Common myeloid progenitor, CD34-positive (primary cell): ENCODE results near the gene PFKFB1.
"Not testable (repeated sequence)": the region's sequence is repeated elsewhere in the genome, so short reads cannot be mapped to it uniquely, and the experiment has no call there.

Experiments
- CTCF ChIA-PET: fragments of 350-600 bp; sonication (Branson Sonifier 250); formaldehyde crosslinking; loops from one replicate; lab custom pipeline; 2021; ENCODE audit warnings: antibody characterized with exemption; lab: Charles Lee
- POLR2A ChIA-PET: fragments of 350-600 bp; sonication (Branson Sonifier 250); formaldehyde crosslinking; loops from one replicate; lab custom pipeline; 2021; ENCODE audit warnings: antibody characterized with exemption; lab: Charles Lee
- DNase-seq, 3 donors: peaks; one replicate each; pipeline versions ENCODE4 v3.0.0 to v3.0.0-alpha.2; 2013
- H3K27ac ChIP-seq, 2 experiments: 1 replicate in 1 of 2; 2 replicates in 1 of 2; pipeline ENCODE4 v1.7.0; 2013; ENCODE audit warnings: inconsistent platforms in 2 of 2, low read length in 2 of 2, mild to moderate bottlenecking in 2 of 2, low read depth in 1 of 2, moderate library complexity in 1 of 2; ENCODE audit not compliant: severe bottlenecking in 2 of 2, insufficient read depth in 1 of 2, poor library complexity in 1 of 2
- H3K27me3 ChIP-seq, 5 experiments: replicated peaks in 2 of 5; 1 replicate in 3 of 5; 2 replicates in 2 of 5; pipeline versions ENCODE4 v1.6.1 to v1.7.0; 2013; ENCODE audit warnings: low read length in 4 of 5, mild to moderate bottlenecking in 2 of 5, moderate library complexity in 2 of 5, inconsistent platforms in 1 of 5; ENCODE audit not compliant: insufficient read depth in 5 of 5, control insufficient read depth in 4 of 5
- H3K36me3 ChIP-seq, 4 experiments: 1 replicate in 2 of 4; 2 replicates in 2 of 4; pipeline versions ENCODE4 v1.6.1 to v1.7.0; 2013; ENCODE audit warnings: low read length in 3 of 4, control low read depth in 1 of 4, mild to moderate bottlenecking in 1 of 4; ENCODE audit not compliant: control insufficient read depth in 4 of 4, insufficient read depth in 4 of 4
- H3K4me1 ChIP-seq, 4 experiments: 1 replicate in 3 of 4; 2 replicates in 1 of 4; pipeline versions ENCODE4 v1.6.1 to v1.7.1; 2013; ENCODE audit warnings: low read length in 3 of 4, mild to moderate bottlenecking in 3 of 4, control low read depth in 1 of 4, inconsistent platforms in 1 of 4, moderate library complexity in 1 of 4; ENCODE audit not compliant: control insufficient read depth in 4 of 4, insufficient read depth in 4 of 4; ENCODE audit errors: control extremely low read depth in 1 of 4
- H3K4me3 ChIP-seq, 7 experiments: 1 replicate in 4 of 7; 2 replicates in 3 of 7; pipeline versions ENCODE4 v1.5.1 to v1.7.0; 2013; ENCODE audit warnings: mild to moderate bottlenecking in 7 of 7, low read length in 6 of 7, moderate library complexity in 6 of 7, inconsistent platforms in 2 of 7, low read depth in 2 of 7, control low read depth in 1 of 7; ENCODE audit not compliant: insufficient read depth in 4 of 7, control insufficient read depth in 1 of 7; ENCODE audit errors: extremely low read depth in 1 of 7
- H3K9me3 ChIP-seq, 5 experiments: 1 replicate in 4 of 5; 2 replicates in 1 of 5; pipeline versions ENCODE4 v1.6.1 to v1.7.1; 2013; ENCODE audit warnings: low read length in 4 of 5, mild to moderate bottlenecking in 2 of 5, inconsistent platforms in 1 of 5, low read depth in 1 of 5, moderate library complexity in 1 of 5; ENCODE audit not compliant: control insufficient read depth in 4 of 5, insufficient read depth in 2 of 5; ENCODE audit errors: control extremely low read depth in 1 of 5
- WGBS: methylation state at CpG from one replicate; pipeline ENCODE4 v1.1.5; 2013; ENCODE audit not compliant: insufficient coverage; 5-methylcytosine and 5-hydroxymethylcytosine counted together

Gene PFKFB1

DNA sequence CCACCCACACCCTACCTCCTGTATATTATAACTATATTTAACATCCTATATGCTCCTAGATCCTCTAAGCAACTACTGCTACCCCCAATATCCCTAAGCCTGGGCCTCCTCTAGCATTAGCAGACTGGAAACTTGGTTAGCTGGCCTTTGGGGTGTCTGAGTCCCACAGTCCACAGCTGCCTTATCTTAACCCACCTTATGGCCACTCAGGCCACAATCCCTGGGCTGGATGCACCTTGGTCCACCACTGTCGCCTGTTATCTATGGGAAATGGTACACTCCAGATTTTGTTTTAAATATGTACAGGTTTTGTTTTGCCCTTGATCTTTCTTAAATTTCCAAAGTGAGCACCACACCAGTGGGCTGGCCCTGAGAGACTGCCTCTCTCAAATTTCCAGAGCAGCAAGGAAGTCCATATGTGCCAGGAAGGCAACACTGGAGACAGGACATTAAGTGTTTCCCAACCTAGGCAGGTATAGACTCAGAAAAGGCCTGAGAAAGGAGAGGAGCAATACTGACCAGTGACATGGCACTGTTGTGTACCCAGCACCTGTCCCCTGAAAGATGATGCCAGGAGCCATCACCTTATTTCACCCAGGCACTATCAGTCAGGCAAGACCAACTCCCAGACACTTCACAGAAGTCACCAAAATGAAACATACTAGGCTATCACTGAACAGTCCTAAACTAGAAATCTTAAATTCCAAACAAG, 921 bp downstream of the PFKFB1 start:
- H3K27me3 ChIP-seq = peaks cover 0 to 8% (median 0%) of the 10 kb centered on the region in 5 experiments
- DNase-seq = no peak
- ChIA-PET POLR2A (no interaction called here), CTCF (no interaction called here)
- H3K4me1 ChIP-seq = no peaks in the 10 kb centered on the region
- no peak overlapping the region for H3K4me3 ChIP-seq
- H3K27ac ChIP-seq = no peak overlapping the region
- H3K36me3 ChIP-seq = no peaks in the 10 kb centered on the region
- H3K9me3 ChIP-seq = no peaks in the 10 kb centered on the region
- 100% methylated on average over 1 of the region's 1 CpG for WGBS

- Histone ChIP-seq H3K27me3 (peaks cover 0 to 8% (median 0%) of the 10 kb centered on the region in 5 experiments), H3K4me1 (no peaks in the 10 kb centered on the region), H3K9me3 (no peaks in the 10 kb centered on the region), H3K36me3 (no peaks in the 10 kb centered on the region), H3K4me3 (no peak overlapping the region), H3K27ac (no peak overlapping the region)
- CTCF ChIA-PET = no interaction called here
- WGBS = no CpG with 5 or more reads among the region's 2 CpGs
- POLR2A ChIA-PET = no interaction called here
- DNase-seq = no peak
Measured at GRCh38 chrX:54991706-54992105, 2.3 kb downstream of the PFKFB1 start.

GRCh38 chrX:54983306-54983705, 10.7 kb downstream of the PFKFB1 start:
- H3K4me3 ChIP-seq, H3K27ac ChIP-seq, H3K36me3 ChIP-seq, H3K9me3 ChIP-seq, H3K4me1 ChIP-seq, DNase-seq, POLR2A ChIA-PET, H3K27me3 ChIP-seq: not testable (repeated sequence)
- WGBS = no CpG with 5 or more reads among the region's 2 CpGs
- CTCF ChIA-PET = interaction anchor here (1.9 kb wide), 1 partner anchor 16 kb away, joined by 4 read pairs; the partner anchor contains the start of gene APEX2

- H3K4me1 ChIP-seq = no peaks in the 10 kb centered on the region
- no peaks in the 10 kb centered on the region for H3K36me3 ChIP-seq
- no peak overlapping the region for H3K4me3 ChIP-seq
- peaks cover 0 to 4% (median 0%) of the 10 kb centered on the region in 5 experiments for H3K9me3 ChIP-seq
- no peak overlapping the region for H3K27ac ChIP-seq
- ChIA-PET CTCF (no interaction called here), POLR2A (no interaction called here)
- no peak for DNase-seq
- peaks cover 0 to 4% (median 0%) of the 10 kb centered on the region in 5 experiments for H3K27me3 ChIP-seq
- WGBS = 86% methylated on average over 4 of the region's 6 CpGs
Measured at GRCh38 chrX:54980334-54980733, 13.7 kb downstream of the PFKFB1 start.

DNA sequence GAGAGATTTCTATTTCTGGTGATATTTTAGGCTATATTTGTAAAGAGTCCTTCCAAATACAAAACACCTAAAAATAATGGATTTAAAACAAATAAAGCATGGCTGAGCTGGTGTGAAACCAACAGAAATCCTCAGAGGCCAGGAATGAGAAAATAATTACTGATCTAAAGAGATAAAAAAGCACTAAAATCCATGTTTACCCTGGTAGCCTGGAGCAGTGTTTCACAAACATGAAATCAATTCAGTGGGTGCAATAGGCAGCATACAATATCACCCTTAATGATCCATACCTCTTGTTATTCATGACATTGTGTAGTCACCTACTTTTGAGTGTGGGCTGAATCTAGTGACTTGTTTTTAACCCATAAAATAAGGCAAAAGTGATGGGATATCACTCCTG, 14.6 kb downstream of the PFKFB1 start:
- no peak overlapping the region for H3K4me3 ChIP-seq
- CTCF ChIA-PET = no interaction called here
- no peak for DNase-seq
- H3K27ac ChIP-seq = no peak overlapping the region
- no peaks in the 10 kb centered on the region for H3K4me1 ChIP-seq
- peaks cover 0 to 4% (median 0%) of the 10 kb centered on the region in 5 experiments for H3K9me3 ChIP-seq
- H3K36me3 ChIP-seq = no peaks in the 10 kb centered on the region
- peaks cover 0 to 4% (median 0%) of the 10 kb centered on the region in 5 experiments for H3K27me3 ChIP-seq
- POLR2A ChIA-PET = no interaction called here

DNA sequence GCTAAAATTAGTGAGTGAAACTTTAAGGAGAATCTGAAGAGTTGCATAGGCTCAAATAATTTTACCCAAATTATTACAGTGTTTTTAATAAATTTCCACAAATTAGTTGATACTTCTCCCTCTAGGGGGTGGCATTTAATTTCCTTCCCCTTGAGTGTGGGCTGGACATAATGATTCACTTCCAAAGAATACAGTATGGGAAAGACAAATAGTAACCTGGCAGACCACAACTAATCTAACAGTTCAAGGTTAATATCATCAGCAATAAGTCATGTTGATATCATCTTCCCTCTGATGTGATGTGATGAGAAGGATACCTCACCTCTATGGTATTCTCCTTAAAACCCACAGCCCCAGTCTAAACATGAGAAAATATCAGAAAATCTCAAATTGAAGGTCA, 15.5 kb downstream of the PFKFB1 start:
- no peaks in the 10 kb centered on the region for H3K36me3 ChIP-seq
- ChIA-PET CTCF (no interaction called here), POLR2A (no interaction called here)
- H3K4me1 ChIP-seq = no peaks in the 10 kb centered on the region
- no peak overlapping the region for H3K27ac ChIP-seq
- H3K9me3 ChIP-seq = peaks cover 0 to 2% (median 0%) of the 10 kb centered on the region in 5 experiments
- no peak for DNase-seq
- no peak overlapping the region for H3K4me3 ChIP-seq
- peaks cover 0 to 4% (median 0%) of the 10 kb centered on the region in 5 experiments for H3K27me3 ChIP-seq

GRCh38 chrX:54977387-54977786, 16.6 kb downstream of the PFKFB1 start:
- ChIA-PET CTCF (no interaction called here), POLR2A (no interaction called here)
- H3K27ac ChIP-seq = no peak overlapping the region
- H3K27me3 ChIP-seq = peaks cover 0 to 4% (median 0%) of the 10 kb centered on the region in 5 experiments
- H3K36me3 ChIP-seq = no peaks in the 10 kb centered on the region
- H3K4me1 ChIP-seq = no peaks in the 10 kb centered on the region
- peaks cover 0 to 1% (median 0%) of the 10 kb centered on the region in 5 experiments for H3K9me3 ChIP-seq
- H3K4me3 ChIP-seq = no peak overlapping the region
- WGBS = 90% methylated on average over 2 of the region's 4 CpGs
- no peak for DNase-seq
